Bronchial epithelial cell (primary cell): ENCODE results near the gene DAZAP2. TPM values are rescaled to one million over a fixed set of nuclear protein-coding genes. Genes with fewer than 3 reads are reported as not detected.

Experiments used
- total RNA-seq: library from RNA; depleted of rRNA; stranded (reverse); fragments of >200 nt; gene quantifications from 2 replicates; pipeline ENCODE4 v1.2.1, GENCODE V29; 2014

DAZAP2 gene
- total RNA-seq, 1 donor from 2014 or later = 50.5 TPM

Other genes with a start within 250 kb of the DAZAP2 start
- gene SLC11A2, start 212.4 kb upstream of the DAZAP2 start, total RNA-seq = 42.5 and 42.9 TPM in 2 replicates
- gene LETMD1, start 190.5 kb upstream of the DAZAP2 start, total RNA-seq = 41.2 and 67.9 TPM in 2 replicates
- 14.5 and 19.2 TPM in 2 replicates for gene CSRNP2, start 155.2 kb upstream of the DAZAP2 start, total RNA-seq
- 7.1 and 7.6 TPM in 2 replicates for gene TFCP2, start 65.7 kb upstream of the DAZAP2 start, total RNA-seq
- 0.26 and 0.64 TPM in 2 replicates for gene POU6F1, start 20.8 kb upstream of the DAZAP2 start, total RNA-seq
- 7.4 and 23.8 TPM in 2 replicates for gene SMAGP, start 31.6 kb downstream of the DAZAP2 start, total RNA-seq
- gene BIN2, start 85.3 kb downstream of the DAZAP2 start, total RNA-seq = under 0.01 TPM in 1 of 2 replicates, not detected in the other
- not detected in 2 replicates for gene CELA1, start 107.9 kb downstream of the DAZAP2 start, total RNA-seq
- 14.0 and 39.2 TPM in 2 replicates for gene GALNT6, start 152.6 kb downstream of the DAZAP2 start, total RNA-seq
- 0.26 and 0.64 TPM in 2 replicates for gene SLC4A8, start 186.0 kb downstream of the DAZAP2 start, total RNA-seq